Fibroblast of lung (primary cell): ENCODE measurements around the gene DOCK4.

ENCODE experiments used
- EZH2 ChIP-seq: IDR thresholded peaks from 2 replicates; pipeline ENCODE4 v1.5.1; 2012; ENCODE audit warnings: low read length, control low read depth, mild to moderate bottlenecking; ENCODE audit errors: missing control alignments
- TF ChIP-seq, protein P1 (sequence below), 2 donors: IDR thresholded peaks in 1 of 2; conservative IDR thresholded peaks in 1 of 2; 1 replicate in 1 of 2; 2 replicates in 1 of 2; pipeline ENCODE4 v1.5.1; 2011 to 2012; ENCODE audit warnings: low read length in 2 of 2, control low read depth in 1 of 2, inconsistent platforms in 1 of 2, low read depth in 1 of 2, mild to moderate bottlenecking in 1 of 2

DNA sequence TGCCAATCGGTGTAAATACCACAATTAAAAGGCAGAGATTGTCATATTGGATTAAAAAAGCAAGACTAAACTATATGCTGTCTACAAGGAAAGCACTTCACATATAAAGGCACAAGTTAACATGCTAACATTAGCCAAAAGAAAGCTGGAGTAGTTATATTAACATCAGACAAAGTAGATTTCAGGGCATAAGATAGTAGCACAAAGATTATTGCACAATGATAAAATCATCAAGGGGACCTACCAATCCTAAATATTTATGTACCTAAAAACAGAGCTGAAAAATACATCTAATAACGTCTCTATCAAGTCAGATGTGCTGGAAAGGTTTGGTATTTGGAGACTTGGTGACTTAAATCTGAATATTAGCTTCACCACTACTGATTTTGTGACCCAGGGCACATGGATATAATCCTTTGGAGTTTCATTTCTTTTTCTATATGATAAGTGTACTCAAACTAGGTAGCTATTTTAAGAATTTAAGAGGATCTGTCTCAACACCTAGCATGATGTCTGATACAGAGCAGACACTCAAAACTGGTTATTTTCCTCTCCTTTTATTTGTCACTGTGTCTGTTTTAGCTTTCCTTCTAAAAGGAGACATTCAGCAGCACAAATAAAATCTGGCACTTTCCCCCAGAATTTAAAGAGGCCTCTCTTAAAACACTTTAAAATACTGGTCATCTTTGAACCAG lies 156.5 kb downstream of the DOCK4 start:
- TF ChIP-seq, protein P1, sequence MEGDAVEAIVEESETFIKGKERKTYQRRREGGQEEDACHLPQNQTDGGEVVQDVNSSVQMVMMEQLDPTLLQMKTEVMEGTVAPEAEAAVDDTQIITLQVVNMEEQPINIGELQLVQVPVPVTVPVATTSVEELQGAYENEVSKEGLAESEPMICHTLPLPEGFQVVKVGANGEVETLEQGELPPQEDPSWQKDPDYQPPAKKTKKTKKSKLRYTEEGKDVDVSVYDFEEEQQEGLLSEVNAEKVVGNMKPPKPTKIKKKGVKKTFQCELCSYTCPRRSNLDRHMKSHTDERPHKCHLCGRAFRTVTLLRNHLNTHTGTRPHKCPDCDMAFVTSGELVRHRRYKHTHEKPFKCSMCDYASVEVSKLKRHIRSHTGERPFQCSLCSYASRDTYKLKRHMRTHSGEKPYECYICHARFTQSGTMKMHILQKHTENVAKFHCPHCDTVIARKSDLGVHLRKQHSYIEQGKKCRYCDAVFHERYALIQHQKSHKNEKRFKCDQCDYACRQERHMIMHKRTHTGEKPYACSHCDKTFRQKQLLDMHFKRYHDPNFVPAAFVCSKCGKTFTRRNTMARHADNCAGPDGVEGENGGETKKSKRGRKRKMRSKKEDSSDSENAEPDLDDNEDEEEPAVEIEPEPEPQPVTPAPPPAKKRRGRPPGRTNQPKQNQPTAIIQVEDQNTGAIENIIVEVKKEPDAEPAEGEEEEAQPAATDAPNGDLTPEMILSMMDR (conservative IDR thresholded peaks at IDR 0.05 in 1 of 2, IDR thresholded peaks at IDR 0.05 in 1 of 2; ENCODE audit: low read depth in 1 of 2, low read length in 2 of 2) = no peak
- no peak for TF ChIP-seq EZH2
